Bronchial smooth muscle cell (primary cell): ENCODE results near the gene LTC4S. TPM values are rescaled to one million over a fixed set of nuclear protein-coding genes. Genes with fewer than 3 reads are reported as not detected.

ENCODE experiments used
- total RNA-seq: library from RNA; depleted of rRNA; stranded (reverse); fragments of >200 nt; gene quantifications from 2 replicates; pipeline ENCODE4 v1.2.1, GENCODE V29; 2014

The LTC4S gene
- total RNA-seq: 0.94 and 1.3 TPM in 2 replicates

GRCh38 chr5:179793468-179794139 is at the start of gene LTC4S:
TSS of gene LTC4S (plus strand) at chr5:179793986. CDS start at chr5:179794081, 95 bp downstream.

GRCh38 chr5:179806250-179807048 is 12.7 kb downstream of the LTC4S start, which contains the start of gene MGAT4B:
TSS of gene MGAT4B (minus strand) at chr5:179806866. CDS start at chr5:179806583, 283 bp downstream.

GRCh38 chr5:179820483-179821297 is 26.9 kb downstream of the LTC4S start, which contains the start of gene SQSTM1:
TSS of gene SQSTM1 (plus strand) at chr5:179820905. CDS start at chr5:179820937, 32 bp downstream.

Other genes starting within 250 kb of the LTC4S start
- 56.7 and 63.9 TPM in 2 replicates for gene RUFY1, start 243.4 kb upstream of the LTC4S start, total RNA-seq
- 625 and 786 TPM in 2 replicates for gene HNRNPH1, start 170.3 kb upstream of the LTC4S start, total RNA-seq
- 0.16 TPM in 1 of 2 replicates, not detected in the other for gene CBY3, start 113.0 kb upstream of the LTC4S start, total RNA-seq
- gene CANX, start 95.0 kb upstream of the LTC4S start, total RNA-seq: 543 and 604 TPM in 2 replicates
- gene MAML1, start 61.2 kb upstream of the LTC4S start, total RNA-seq: 3.0 and 3.6 TPM in 2 replicates
- 101 and 137 TPM in 2 replicates for gene MGAT4B, start 12.9 kb downstream of the LTC4S start, total RNA-seq
- 1,109 and 1,170 TPM in 2 replicates for gene SQSTM1, start 26.9 kb downstream of the LTC4S start, total RNA-seq
- 15.3 and 28.9 TPM in 2 replicates for gene MRNIP, start 64.8 kb downstream of the LTC4S start, total RNA-seq
- 39.6 and 43.4 TPM in 2 replicates for gene TBC1D9B, start 113.9 kb downstream of the LTC4S start, total RNA-seq